GM12878 (cell line): ENCODE measurements around the gene TREH. TPM values are rescaled to one million over a fixed set of nuclear protein-coding genes. Genes with fewer than 3 reads are reported as not detected.
A peak's percentile ranks its signal among the peaks of the same experiment; 100 is the strongest.

Experiments
- ATAC-seq: fragments of 200-7000 bp; cut with Tn5 transposase; 3 replicates; pipeline ENCODE4 v1.9.1; 2020; ENCODE audit warnings: mild to moderate bottlenecking, moderate library complexity
- BruUV-seq: library from RNA; stranded (reverse); fragments of 400-500 nt; replicated peaks from 2 replicates; lab custom pipeline; 2021; lab: Mats Ljungman, UMichigan
- CTCF ChIA-PET: fragments of 300-600 bp; sonication (Branson Sonifier 250); formaldehyde crosslinking; extraction: SDS; loops from one replicate; lab custom pipeline; 2021; ENCODE audit warnings: inconsistent platforms; lab: Yijun Ruan, JAX
- POLR2A ChIA-PET: fragments of 350-600 bp; formaldehyde crosslinking; extraction: SDS; loops from one replicate; lab custom pipeline; 2021; ENCODE audit warnings: inconsistent platforms; lab: Charles Lee
- RAD21 ChIA-PET: fragments of 300-600 bp; sonication (Branson Sonifier 250); formaldehyde crosslinking; loops from one replicate; lab custom pipeline; 2023; ENCODE audit warnings: antibody characterized with exemption; ENCODE audit not compliant: unreplicated experiment; lab: Charles Lee
- SMC1A ChIA-PET: fragments of 300-600 bp; sonication (Branson Sonifier 250); formaldehyde crosslinking; loops from one replicate; lab custom pipeline; 2023; ENCODE audit not compliant: unreplicated experiment, uncharacterized antibody; lab: Charles Lee
- DNase-seq: peaks from one replicate; pipeline ENCODE4 v3.0.0-alpha.2; 2011; ENCODE audit warnings: low read depth, low spot score
- FAIRE-seq: peaks from 3 replicates; lab custom pipeline; 2011; peaks lifted over from hg19 to GRCh38; lab: Jason Lieb, UNC
- H2AFZ ChIP-seq: 2 replicates; pipeline ENCODE4 v1.6.0; 2011; ENCODE audit warnings: low read depth, low read length, control low read depth; ENCODE audit not compliant: control insufficient read depth
- H3K27ac ChIP-seq: 2 replicates; pipeline ENCODE4 v1.5.1; 2011; ENCODE audit warnings: control low read depth; ENCODE audit not compliant: control insufficient read depth, insufficient read depth
- H3K27me3 ChIP-seq, 2 experiments: replicated peaks in 1 of 2; 2 replicates each; pipeline versions ENCODE4 v1.6.0 to v1.6.1; 2011; ENCODE audit warnings: low read length in 1 of 2; ENCODE audit not compliant: control insufficient read depth in 2 of 2, insufficient read depth in 2 of 2
- H3K36me3 ChIP-seq, 2 experiments: 2 replicates each; pipeline ENCODE4 v1.5.1; 2011; ENCODE audit warnings: low read length in 1 of 2; ENCODE audit not compliant: control insufficient read depth in 2 of 2, insufficient read depth in 2 of 2
- H3K4me1 ChIP-seq: 2 replicates; pipeline ENCODE4 v1.6.1; 2011; ENCODE audit warnings: mild to moderate bottlenecking, low read length, moderate library complexity, mixed read lengths; ENCODE audit not compliant: control insufficient read depth, insufficient read depth
- H3K4me2 ChIP-seq: 2 replicates; pipeline ENCODE4 v1.6.0; 2011; ENCODE audit warnings: control low read depth; ENCODE audit not compliant: control insufficient read depth, insufficient read depth
- H3K4me3 ChIP-seq: fragments of 200-600 bp; sonication (generic); 2 replicates; pipeline ENCODE4 v1.5.1; 2016
- H3K79me2 ChIP-seq: 2 replicates; pipeline ENCODE4 v1.6.0; 2011; ENCODE audit warnings: low read length; ENCODE audit not compliant: control insufficient read depth, insufficient read depth
- H3K9ac ChIP-seq: 2 replicates; pipeline ENCODE4 v1.8.0; 2011; ENCODE audit warnings: low read length, control low read depth, mixed read lengths; ENCODE audit not compliant: control insufficient read depth, insufficient read depth
- H3K9me3 ChIP-seq: replicated peaks from 3 replicates; pipeline ENCODE4 v1.5.1; 2011; ENCODE audit warnings: mild to moderate bottlenecking, low read length; ENCODE audit not compliant: control insufficient read depth, insufficient read depth
- H4K20me1 ChIP-seq: 2 replicates; pipeline ENCODE4 v1.6.0; 2011; ENCODE audit not compliant: control insufficient read depth, insufficient read depth
- CTCF ChIP-seq, 3 experiments: IDR thresholded peaks in 2 of 3; conservative IDR thresholded peaks in 1 of 3; 2 replicates each; pipeline ENCODE4 v1.5.1; 2011; ENCODE audit warnings: low read depth in 3 of 3, low read length in 3 of 3, mild to moderate bottlenecking in 3 of 3, control low read depth in 2 of 3, moderate library complexity in 2 of 3, inconsistent platforms in 1 of 3, mixed read lengths in 1 of 3; ENCODE audit not compliant: control insufficient read depth in 2 of 3, insufficient read depth in 1 of 3; ENCODE audit errors: extremely low read depth in 1 of 3
- FOS ChIP-seq: IDR thresholded peaks from 3 replicates; pipeline ENCODE4 v1.6.1; 2011; ENCODE audit warnings: borderline replicate concordance; ENCODE audit not compliant: insufficient read length; ENCODE audit errors: extremely low read depth
- FOXK2 ChIP-seq: fragments of 450-650 bp; IDR thresholded peaks from 2 replicates; pipeline ENCODE4 v1.6.1; 2017; ENCODE audit warnings: mild to moderate bottlenecking, moderate library complexity
- IRF3 ChIP-seq: fragments of 450-650 bp; IDR thresholded peaks from 2 replicates; pipeline ENCODE4 v1.6.1; 2014; ENCODE audit warnings: mild to moderate bottlenecking
- POLR2AphosphoS2 ChIP-seq: IDR thresholded peaks from 2 replicates; pipeline ENCODE4 v1.6.1; 2011; ENCODE audit warnings: low read depth, mild to moderate bottlenecking, low read length, improper control_type of control experiment, moderate library complexity
- RB1 ChIP-seq: fragments of 450-650 bp; formaldehyde crosslinking; IDR thresholded peaks from 2 replicates; pipeline ENCODE4 v1.6.1; 2017; ENCODE audit warnings: mild to moderate bottlenecking, borderline replicate concordance
- RBBP5 ChIP-seq: fragments of 200-600 bp; sonication (generic); conservative IDR thresholded peaks from 2 replicates; pipeline ENCODE4 v1.6.1; 2016
- SPI1 ChIP-seq: IDR thresholded peaks from 2 replicates; pipeline ENCODE4 v1.6.1; 2011; ENCODE audit warnings: low read depth, mild to moderate bottlenecking, low read length, moderate library complexity, borderline replicate concordance; ENCODE audit not compliant: insufficient read depth
- WGBS: methylation state at CpG from one replicate; pipeline ENCODE4 v1.1.6; 2016; ENCODE audit warnings: low lambda C conversion rate; ENCODE audit not compliant: insufficient replicate concordance, insufficient coverage; ENCODE audit errors: missing lambda C conversion rate; 5-methylcytosine and 5-hydroxymethylcytosine counted together
- in situ Hi-C: fragments of 300-500 bp; cut with MboI; formaldehyde crosslinking; loops from 9 replicates; pipeline ENCODE4 v1.14.3; 2018; ENCODE audit warnings: mixed read lengths
- intact Hi-C: fragments of 100-400 bp; cut with micrococcal nuclease; formaldehyde crosslinking; loops from one replicate; pipeline ENCODE4 v1.14.2; 2022; ENCODE audit not compliant: unreplicated experiment
- polyA plus RNA-seq, 11 experiments: library from polyadenylated mRNA; depleted of rRNA in 4 of 11; unstranded in 6 of 11; stranded (reverse) in 5 of 11; fragments of >200 nt; fragmentation: Nextera tagmentation in 4 of 11; fragmentation: Illumina TruSeq in 1 of 11; extraction: Ambion mirVana in 4 of 11; extraction: Trizol in 1 of 11; gene quantifications; 1 replicate in 1 of 11; 2 replicates in 10 of 11; pipeline versions ENCODE4 v1.2.1 to v1.2.3, GENCODE V29; 2011 to 2016; ENCODE audit warnings: inconsistent platforms in 2 of 11, missing spikeins in 2 of 11, low read depth in 1 of 11
- total RNA-seq, 4 experiments: library from RNA; depleted of rRNA in 3 of 4; stranded (reverse); fragments of >200 nt in 3 of 4; fragmentation: Illumina TruSeq in 1 of 4; extraction: Trizol in 1 of 4; gene quantifications; 2 replicates each; pipeline versions ENCODE4 v1.2.1 to v1.2.3, GENCODE V29; 2013 to 2021
- TF ChIP-seq, protein P1 (sequence below): IDR thresholded peaks from 2 replicates; pipeline ENCODE4 v1.6.1; 2011; ENCODE audit warnings: low read depth, low read length, improper control_type of control experiment, borderline replicate concordance

Gene TREH
- total and polyA plus RNA-seq, 10 of the 15 experiments (the other 5 are each of a cell fraction or from before 2014, with no cell fraction given) = not detected

DNA sequence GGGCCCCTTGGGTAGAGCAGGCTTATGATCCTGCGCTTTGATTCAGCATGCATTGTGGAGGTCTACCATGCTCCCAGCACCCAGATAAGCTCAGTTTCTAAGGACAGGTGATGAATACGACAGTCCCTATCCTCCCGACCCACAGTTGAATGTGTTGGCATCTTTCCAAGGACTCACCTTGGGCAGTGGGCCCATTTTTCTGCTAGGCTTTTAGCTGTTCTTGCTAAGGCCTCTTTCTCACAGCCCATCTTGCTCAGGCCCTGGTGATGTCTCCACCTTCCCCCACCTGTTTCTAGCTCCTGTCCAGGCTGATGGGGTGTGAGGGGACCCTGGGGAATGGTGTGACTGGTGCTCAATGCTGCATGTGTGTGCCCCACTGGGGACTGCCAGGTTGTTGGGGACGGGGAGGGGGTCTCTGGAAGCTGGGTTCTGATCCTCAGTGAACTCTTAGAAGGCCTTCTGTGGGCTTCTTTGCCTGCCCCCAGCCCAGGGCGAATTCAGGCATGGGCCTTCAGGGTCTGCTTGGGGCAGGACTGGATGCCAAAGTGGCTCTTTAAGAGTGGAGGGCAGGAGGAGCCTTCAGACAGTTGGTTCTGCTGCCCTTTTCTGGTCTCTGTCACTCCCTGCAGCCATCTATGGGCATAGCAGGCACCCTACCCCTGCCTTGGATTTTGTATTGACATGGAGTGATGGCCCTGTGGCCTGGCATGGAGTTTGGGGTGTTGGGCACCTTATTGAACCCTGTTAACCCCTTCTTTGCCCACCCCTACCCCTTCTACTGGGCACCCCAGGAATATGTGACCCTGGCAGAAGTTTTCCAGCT, 38.9 kb downstream of the TREH start:
- RAD21 ChIA-PET = no interaction called here
- no peak overlapping the region for H3K9ac ChIP-seq
- no peak for DNase-seq
- SMC1A ChIA-PET = no interaction called here
- peaks cover 3 to 4% of the 10 kb centered on the region in 2 experiments for H3K27me3 ChIP-seq
- CTCF ChIA-PET = no interaction called here
- no peaks in the 10 kb centered on the region for H3K36me3 ChIP-seq
- H3K4me3 ChIP-seq = no peak overlapping the region
- no peak for FAIRE-seq
- ATAC-seq = 0 out of 3 replicates have a peak, but pooled peaks have one; percentile 29
- no peaks in the 10 kb centered on the region for H3K4me1 ChIP-seq
- TF ChIP-seq POLR2AphosphoS2 (no peak), CTCF (IDR thresholded peaks at IDR 0.05 in 2 of 3, conservative IDR thresholded peaks at IDR 0.05 in 1 of 3; ENCODE audit: control insufficient read depth in 2 of 3, extremely low read depth in 1 of 3, insufficient read depth in 1 of 3, low read depth in 3 of 3, low read length in 3 of 3) (peak in 1 of 3 experiments; percentile 1; a peak in 1 of 6 replicates)
- intact Hi-C loops = no loop called here
- BruUV-seq = no TSS peak
- H3K4me2 ChIP-seq = no peak overlapping the region
- no peaks in the 10 kb centered on the region for H4K20me1 ChIP-seq
- 22% methylated on average over 5 of the region's 5 CpGs for WGBS
- in situ Hi-C loops = no loop called here
- no peaks in the 10 kb centered on the region for H3K9me3 ChIP-seq
- no peak overlapping the region for H3K27ac ChIP-seq
- POLR2A ChIA-PET = no interaction called here
- no peaks in the 10 kb centered on the region for H3K79me2 ChIP-seq
- no peak overlapping the region for H2AFZ ChIP-seq

DNA sequence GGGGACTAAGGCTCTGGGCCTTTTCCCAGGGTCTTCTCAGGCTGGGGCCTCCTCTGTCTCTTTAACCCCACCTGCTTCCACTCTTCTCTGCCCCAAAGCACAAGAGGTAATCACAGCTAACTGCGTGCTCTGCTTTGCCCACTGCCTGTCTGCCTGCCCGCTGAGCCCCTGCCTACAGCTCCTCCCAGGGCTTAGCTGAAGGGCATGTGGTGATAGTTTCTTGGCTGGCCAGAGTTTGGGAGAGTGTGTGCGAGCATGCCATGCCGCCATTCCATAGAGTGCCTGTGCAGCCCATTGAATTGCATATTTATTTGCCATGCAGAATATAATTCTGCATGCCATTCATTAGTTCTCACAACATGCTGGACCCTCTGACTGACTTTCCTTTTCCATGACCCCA, 39.6 kb downstream of the TREH start:
- no peak overlapping the region for H2AFZ ChIP-seq
- RAD21 ChIA-PET = no interaction called here
- no peaks in the 10 kb centered on the region for H3K4me1 ChIP-seq
- in situ Hi-C loops (no loop called here), intact Hi-C loops (no loop called here)
- no peak for FAIRE-seq
- ATAC-seq = no peak
- CTCF ChIA-PET = no interaction called here
- H4K20me1 ChIP-seq = no peaks in the 10 kb centered on the region
- H3K79me2 ChIP-seq = no peaks in the 10 kb centered on the region
- POLR2A ChIA-PET = no interaction called here
- no TSS peak for BruUV-seq
- no peak overlapping the region for H3K9ac ChIP-seq
- no peaks in the 10 kb centered on the region for H3K36me3 ChIP-seq
- DNase-seq = no peak
- 55% methylated on average over 4 of the region's 4 CpGs for WGBS
- SMC1A ChIA-PET = no interaction called here
- peaks cover 3 to 4% of the 10 kb centered on the region in 2 experiments for H3K27me3 ChIP-seq
- no peak overlapping the region for H3K4me2 ChIP-seq
- H3K4me3 ChIP-seq = no peak overlapping the region
- H3K9me3 ChIP-seq = no peaks in the 10 kb centered on the region
- H3K27ac ChIP-seq = no peak overlapping the region
- TF ChIP-seq RBBP5 (no peak), FOS (no peak), FOXK2 (no peak), SPI1 (no peak), RB1 (no peak), IRF3 (no peak)
- TF ChIP-seq, protein P1, sequence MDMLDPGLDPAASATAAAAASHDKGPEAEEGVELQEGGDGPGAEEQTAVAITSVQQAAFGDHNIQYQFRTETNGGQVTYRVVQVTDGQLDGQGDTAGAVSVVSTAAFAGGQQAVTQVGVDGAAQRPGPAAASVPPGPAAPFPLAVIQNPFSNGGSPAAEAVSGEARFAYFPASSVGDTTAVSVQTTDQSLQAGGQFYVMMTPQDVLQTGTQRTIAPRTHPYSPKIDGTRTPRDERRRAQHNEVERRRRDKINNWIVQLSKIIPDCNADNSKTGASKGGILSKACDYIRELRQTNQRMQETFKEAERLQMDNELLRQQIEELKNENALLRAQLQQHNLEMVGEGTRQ = no peak
